ENCODE measurements around the gene NAV2.

Gene NAV2

GRCh38 chr11:20010156-20010850, 297.7 kb downstream of the NAV2 start:
- Histone ChIP-seq H3K27ac (ENCODE audit: low read depth, low read length) (peak overlapping the region; percentile 49), H3K9ac (ENCODE audit: low read depth, low read length) (no peak overlapping the region), H3K4me3 (ENCODE audit: low read depth, low read length) (no peak overlapping the region), H3K27me3 (ENCODE audit: control insufficient read depth, insufficient read depth, low read length) (no peaks in the 10 kb centered on the region), H3K9me3 (ENCODE audit: control insufficient read depth, insufficient read depth, low read length) (no peaks in the 10 kb centered on the region), H3K4me1 (ENCODE audit: control insufficient read depth, insufficient read depth, low read length) (peaks cover 42% of the 10 kb centered on the region), H3K36me3 (ENCODE audit: control insufficient read depth, insufficient read depth, low read length) (0 out of 2 replicates have a peak, but pooled peaks cover 3% of the 10 kb centered on the region)

GRCh38 chr11:20010851-20011225, 298.2 kb downstream of the NAV2 start:
- Histone ChIP-seq H3K36me3 (ENCODE audit: control insufficient read depth, insufficient read depth, low read length) (0 out of 2 replicates have a peak, but pooled peaks cover 3% of the 10 kb centered on the region), H3K9ac (ENCODE audit: low read depth, low read length) (no peak overlapping the region), H3K27me3 (ENCODE audit: control insufficient read depth, insufficient read depth, low read length) (no peaks in the 10 kb centered on the region), H3K4me1 (ENCODE audit: control insufficient read depth, insufficient read depth, low read length) (peaks cover 47% of the 10 kb centered on the region), H3K9me3 (ENCODE audit: control insufficient read depth, insufficient read depth, low read length) (no peaks in the 10 kb centered on the region), H3K4me3 (ENCODE audit: low read depth, low read length) (no peak overlapping the region), H3K27ac (ENCODE audit: low read depth, low read length) (peak overlapping the region; percentile 49)

GRCh38 chr11:20011307-20011951, 298.8 kb downstream of the NAV2 start:
- H3K9ac ChIP-seq (ENCODE audit: low read depth, low read length): no peak overlapping the region
- peaks cover 53% of the 10 kb centered on the region for H3K4me1 ChIP-seq (ENCODE audit: control insufficient read depth, insufficient read depth, low read length)
- no peak overlapping the region for H3K4me3 ChIP-seq (ENCODE audit: low read depth, low read length)
- H3K9me3 ChIP-seq (ENCODE audit: control insufficient read depth, insufficient read depth, low read length): no peaks in the 10 kb centered on the region
- H3K27me3 ChIP-seq (ENCODE audit: control insufficient read depth, insufficient read depth, low read length): no peaks in the 10 kb centered on the region
- 0 out of 2 replicates have a peak, but pooled peaks cover 3% of the 10 kb centered on the region for H3K36me3 ChIP-seq (ENCODE audit: control insufficient read depth, insufficient read depth, low read length)
- H3K27ac ChIP-seq (ENCODE audit: low read depth, low read length): no peak overlapping the region

- H3K9ac ChIP-seq (ENCODE audit: low read depth, low read length): no peak overlapping the region
- no peak overlapping the region for H3K4me3 ChIP-seq (ENCODE audit: low read depth, low read length)
- H3K27ac ChIP-seq (ENCODE audit: low read depth, low read length): peak overlapping the region; percentile 6
- H3K4me1 ChIP-seq (ENCODE audit: control insufficient read depth, insufficient read depth, low read length): peaks cover 63% of the 10 kb centered on the region
- H3K9me3 ChIP-seq (ENCODE audit: control insufficient read depth, insufficient read depth, low read length): no peaks in the 10 kb centered on the region
- H3K36me3 ChIP-seq (ENCODE audit: control insufficient read depth, insufficient read depth, low read length): no peaks in the 10 kb centered on the region; the same call in 1 of the 2 replicates
- H3K27me3 ChIP-seq (ENCODE audit: control insufficient read depth, insufficient read depth, low read length): no peaks in the 10 kb centered on the region
Observed at GRCh38 chr11:20013346-20014066, 300.9 kb downstream of the NAV2 start.

GRCh38 chr11:20014067-20014402, 301.4 kb downstream of the NAV2 start:
- H3K9me3 ChIP-seq (ENCODE audit: control insufficient read depth, insufficient read depth, low read length): no peaks in the 10 kb centered on the region
- no peaks in the 10 kb centered on the region for H3K27me3 ChIP-seq (ENCODE audit: control insufficient read depth, insufficient read depth, low read length)
- H3K4me3 ChIP-seq (ENCODE audit: low read depth, low read length): no peak overlapping the region
- H3K9ac ChIP-seq (ENCODE audit: low read depth, low read length): no peak overlapping the region
- H3K36me3 ChIP-seq (ENCODE audit: control insufficient read depth, insufficient read depth, low read length): no peaks in the 10 kb centered on the region; the same call in 1 of the 2 replicates
- peak overlapping the region; percentile 6 for H3K27ac ChIP-seq (ENCODE audit: low read depth, low read length)
- peaks cover 58% of the 10 kb centered on the region for H3K4me1 ChIP-seq (ENCODE audit: control insufficient read depth, insufficient read depth, low read length)

- Histone ChIP-seq H3K9ac (ENCODE audit: low read depth, low read length) (no peak overlapping the region), H3K4me1 (ENCODE audit: control insufficient read depth, insufficient read depth, low read length) (peaks cover 50% of the 10 kb centered on the region), H3K4me3 (ENCODE audit: low read depth, low read length) (no peak overlapping the region), H3K27ac (ENCODE audit: low read depth, low read length) (no peak overlapping the region), H3K9me3 (ENCODE audit: control insufficient read depth, insufficient read depth, low read length) (no peaks in the 10 kb centered on the region), H3K36me3 (ENCODE audit: control insufficient read depth, insufficient read depth, low read length) (no peaks in the 10 kb centered on the region; the same call in 1 of the 2 replicates), H3K27me3 (ENCODE audit: control insufficient read depth, insufficient read depth, low read length) (no peaks in the 10 kb centered on the region)
Observed at GRCh38 chr11:20015101-20015500, 302.5 kb downstream of the NAV2 start.

- Histone ChIP-seq H3K9me3 (ENCODE audit: control insufficient read depth, insufficient read depth, low read length) (no peaks in the 10 kb centered on the region), H3K9ac (ENCODE audit: low read depth, low read length) (no peak overlapping the region), H3K27me3 (ENCODE audit: control insufficient read depth, insufficient read depth, low read length) (no peaks in the 10 kb centered on the region), H3K4me3 (ENCODE audit: low read depth, low read length) (no peak overlapping the region), H3K4me1 (ENCODE audit: control insufficient read depth, insufficient read depth, low read length) (peaks cover 50% of the 10 kb centered on the region), H3K36me3 (ENCODE audit: control insufficient read depth, insufficient read depth, low read length) (no peaks in the 10 kb centered on the region; the same call in 1 of the 2 replicates), H3K27ac (ENCODE audit: low read depth, low read length) (peak overlapping the region; percentile 60)
Observed at GRCh38 chr11:20015529-20016427, 303.1 kb downstream of the NAV2 start.

- peak overlapping the region; percentile 60 for H3K27ac ChIP-seq (ENCODE audit: low read depth, low read length)
- H3K4me3 ChIP-seq (ENCODE audit: low read depth, low read length): no peak overlapping the region
Observed at GRCh38 chr11:20016526-20016925, 303.9 kb downstream of the NAV2 start.

GRCh38 chr11:20017320-20017719, 304.7 kb downstream of the NAV2 start:
- Histone ChIP-seq H3K27ac (ENCODE audit: low read depth, low read length) (no peak overlapping the region), H3K4me1 (ENCODE audit: control insufficient read depth, insufficient read depth, low read length) (peaks cover 60% of the 10 kb centered on the region), H3K4me3 (ENCODE audit: low read depth, low read length) (no peak overlapping the region)

More at GRCh38 chr11:20016526-20016925, 303.9 kb downstream of the NAV2 start:
- no peak overlapping the region for H3K9ac ChIP-seq (ENCODE audit: low read depth, low read length)
- H3K27me3 ChIP-seq (ENCODE audit: control insufficient read depth, insufficient read depth, low read length): no peaks in the 10 kb centered on the region
- H3K9me3 ChIP-seq (ENCODE audit: control insufficient read depth, insufficient read depth, low read length): no peaks in the 10 kb centered on the region
- no peaks in the 10 kb centered on the region; the same call in 1 of the 2 replicates for H3K36me3 ChIP-seq (ENCODE audit: control insufficient read depth, insufficient read depth, low read length)
- peaks cover 52% of the 10 kb centered on the region for H3K4me1 ChIP-seq (ENCODE audit: control insufficient read depth, insufficient read depth, low read length)

GRCh38 chr11:20020198-20020597, 307.6 kb downstream of the NAV2 start:
- no peak overlapping the region for H3K4me3 ChIP-seq (ENCODE audit: low read depth, low read length)
- H3K9me3 ChIP-seq (ENCODE audit: control insufficient read depth, insufficient read depth, low read length): no peaks in the 10 kb centered on the region
- H3K27me3 ChIP-seq (ENCODE audit: control insufficient read depth, insufficient read depth, low read length): no peaks in the 10 kb centered on the region
- no peak overlapping the region for H3K27ac ChIP-seq (ENCODE audit: low read depth, low read length)
- no peaks in the 10 kb centered on the region; the same call in 1 of the 2 replicates for H3K36me3 ChIP-seq (ENCODE audit: control insufficient read depth, insufficient read depth, low read length)
- peaks cover 70% of the 10 kb centered on the region for H3K4me1 ChIP-seq (ENCODE audit: control insufficient read depth, insufficient read depth, low read length)
- H3K9ac ChIP-seq (ENCODE audit: low read depth, low read length): no peak overlapping the region

More at GRCh38 chr11:20017320-20017719, 304.7 kb downstream of the NAV2 start:
- no peaks in the 10 kb centered on the region; the same call in 1 of the 2 replicates for H3K36me3 ChIP-seq (ENCODE audit: control insufficient read depth, insufficient read depth, low read length)
- no peaks in the 10 kb centered on the region for H3K27me3 ChIP-seq (ENCODE audit: control insufficient read depth, insufficient read depth, low read length)
- H3K9ac ChIP-seq (ENCODE audit: low read depth, low read length): no peak overlapping the region
- H3K9me3 ChIP-seq (ENCODE audit: control insufficient read depth, insufficient read depth, low read length): no peaks in the 10 kb centered on the region
